ENCODE results near the gene OSBPL6.
"Not testable (repeated sequence)": the region's sequence is repeated elsewhere in the genome, so short reads cannot be mapped to it uniquely, and the experiment has no call there.

The OSBPL6 gene

DNA sequence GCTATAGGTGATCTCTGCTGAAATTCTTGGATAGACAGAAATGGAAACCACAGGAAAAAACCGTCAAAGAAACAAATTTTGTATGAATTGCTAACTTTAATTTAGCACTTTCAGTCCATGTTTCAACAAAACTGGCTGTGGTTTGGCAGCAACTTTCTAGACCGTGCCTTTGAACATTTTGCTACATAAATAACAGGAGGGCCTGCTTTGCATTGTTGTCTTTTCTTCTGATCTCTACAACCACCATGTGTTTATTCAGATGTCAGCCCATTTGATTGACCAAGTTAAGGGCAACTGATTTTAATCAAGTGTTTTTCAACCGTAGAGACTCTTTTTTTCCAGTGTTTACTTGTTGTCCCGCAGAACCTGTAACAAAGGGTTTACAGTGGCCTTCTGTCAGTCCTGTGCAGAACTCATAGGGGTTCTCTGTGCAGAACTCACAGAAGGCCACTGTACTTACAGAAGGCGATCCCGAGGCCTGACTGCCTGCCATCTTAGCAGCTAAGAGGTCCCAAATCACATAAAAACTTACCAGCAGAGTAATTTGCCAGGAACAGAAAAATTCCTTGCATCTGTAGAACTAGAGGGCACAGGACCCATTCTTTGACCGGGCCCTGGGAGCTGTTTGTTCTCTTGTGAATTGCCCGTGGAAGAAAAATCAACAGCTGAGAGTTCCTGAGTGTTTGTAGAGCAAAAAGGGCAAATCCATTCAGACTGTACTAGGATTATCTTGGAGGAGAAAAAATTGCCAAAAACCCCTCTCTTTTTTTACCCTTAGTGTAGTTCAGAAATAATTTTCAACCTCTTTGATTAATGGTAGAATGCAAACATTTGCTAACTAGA is 136.1 kb downstream of the OSBPL6 start:
- Histone ChIP-seq H3K36me3 (no peaks in the 10 kb centered on the region), H3K27ac (no peak overlapping the region), H3K27me3 (no peaks in the 10 kb centered on the region), H3K9ac (no peak overlapping the region), H3K4me2 (no peak overlapping the region), H3K4me1 (no peaks in the 10 kb centered on the region), H3K4me3 (no peak overlapping the region), H4K20me1 (no peaks in the 10 kb centered on the region), H3K9me3 (replicated peaks in 1 of 11) (no peaks in the 10 kb centered on the region)
- no peak for TF ChIP-seq Cebpa-rat (IDR thresholded peaks at IDR 0.05)

GRCh38 chr2:178331474-178332432 is 137.4 kb downstream of the OSBPL6 start:
- no peak for TF ChIP-seq Cebpa-rat (IDR thresholded peaks at IDR 0.05)
- H3K9ac ChIP-seq, result no peak overlapping the region

DNA sequence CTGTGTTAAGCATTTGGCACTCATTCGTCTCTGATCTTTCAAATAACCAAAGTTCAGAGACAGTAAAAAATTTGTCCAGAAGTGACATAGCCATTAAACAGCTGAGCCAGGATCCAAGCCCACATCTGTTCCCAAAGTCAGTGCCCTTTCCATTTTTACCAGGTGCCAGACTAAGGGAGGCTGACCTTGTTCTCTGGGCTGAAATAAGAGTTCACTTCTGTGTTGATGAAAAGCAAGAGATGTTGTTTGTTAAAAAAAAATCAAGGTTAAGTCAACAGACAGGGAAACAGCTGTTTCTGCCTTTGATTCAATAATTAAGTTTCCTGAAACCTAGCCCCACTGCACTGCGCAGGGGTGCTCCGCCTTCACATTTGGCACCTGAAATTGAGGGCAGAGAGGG is 139.5 kb downstream of the OSBPL6 start:
- Histone ChIP-seq H3K4me2 (no peak overlapping the region), H3K4me3 (no peak overlapping the region), H3K27me3 (no peaks in the 10 kb centered on the region), H3K9me3 (replicated peaks in 1 of 11) (no peaks in the 10 kb centered on the region), H4K20me1 (no peaks in the 10 kb centered on the region), H3K36me3 (no peaks in the 10 kb centered on the region), H3K4me1 (no peaks in the 10 kb centered on the region), H3K27ac (no peak overlapping the region), H3K9ac (no peak overlapping the region)
- TF ChIP-seq Cebpa-rat (IDR thresholded peaks at IDR 0.05), result no peak

More at GRCh38 chr2:178331474-178332432, 137.4 kb downstream of the OSBPL6 start:
- Histone ChIP-seq H3K36me3 (no peaks in the 10 kb centered on the region), H3K4me2 (no peak overlapping the region), H3K27me3 (no peaks in the 10 kb centered on the region), H3K4me1 (no peaks in the 10 kb centered on the region), H3K9me3 (replicated peaks in 1 of 11) (no peaks in the 10 kb centered on the region), H3K27ac (no peak overlapping the region), H4K20me1 (no peaks in the 10 kb centered on the region), H3K4me3 (no peak overlapping the region)

- Histone ChIP-seq H3K4me2 (no peak overlapping the region), H4K20me1 (no peaks in the 10 kb centered on the region), H3K4me1 (no peaks in the 10 kb centered on the region), H3K27ac (no peak overlapping the region), H3K9ac (no peak overlapping the region), H3K4me3 (no peak overlapping the region), H3K27me3 (no peaks in the 10 kb centered on the region), H3K36me3 (no peaks in the 10 kb centered on the region), H3K9me3 (replicated peaks in 1 of 11) (no peaks in the 10 kb centered on the region)
- TF ChIP-seq Cebpa-rat (IDR thresholded peaks at IDR 0.05), result no peak
Observed at GRCh38 chr2:178335230-178335629, 140.9 kb downstream of the OSBPL6 start.

GRCh38 chr2:178344121-178344520 is 149.8 kb downstream of the OSBPL6 start:
- H4K20me1 ChIP-seq, result no peaks in the 10 kb centered on the region
- H3K4me3 ChIP-seq, result no peak overlapping the region
- H3K4me2 ChIP-seq, result no peak overlapping the region
- H3K36me3 ChIP-seq, result no peaks in the 10 kb centered on the region
- no peak overlapping the region for H3K27ac ChIP-seq
- no peak for TF ChIP-seq Cebpa-rat (IDR thresholded peaks at IDR 0.05)
- no peaks in the 10 kb centered on the region for H3K4me1 ChIP-seq
- H3K9ac ChIP-seq, result no peak overlapping the region
- no peaks in the 10 kb centered on the region for H3K9me3 ChIP-seq (replicated peaks in 1 of 11)
- H3K27me3 ChIP-seq, result no peaks in the 10 kb centered on the region

DNA sequence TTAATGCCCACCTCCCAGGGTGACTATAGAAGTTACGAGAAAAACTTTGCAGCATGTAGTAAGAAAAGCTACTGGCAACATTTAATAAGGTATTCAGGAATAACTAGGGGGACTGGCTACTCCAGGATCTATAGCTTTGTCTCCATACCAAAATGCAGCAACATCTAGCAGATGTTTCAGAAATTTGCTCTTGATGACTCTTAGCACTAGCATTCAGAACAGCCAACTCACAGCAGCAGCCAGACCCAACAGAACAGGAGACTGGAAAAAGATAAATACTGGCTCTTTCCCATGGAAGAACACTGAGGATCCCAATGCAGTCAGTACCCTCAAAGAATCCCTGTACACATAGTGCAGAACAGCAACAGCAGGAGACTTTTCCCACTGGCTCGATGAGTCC is 151.6 kb downstream of the OSBPL6 start:
- H3K4me3 ChIP-seq, result no peak overlapping the region
- H3K36me3 ChIP-seq, result no peaks in the 10 kb centered on the region
- no peak overlapping the region for H3K4me2 ChIP-seq
- H4K20me1 ChIP-seq, result no peaks in the 10 kb centered on the region
- no peak overlapping the region for H3K9ac ChIP-seq
- no peaks in the 10 kb centered on the region for H3K27me3 ChIP-seq
- H3K9me3 ChIP-seq (replicated peaks in 1 of 11), result no peaks in the 10 kb centered on the region
- no peaks in the 10 kb centered on the region for H3K4me1 ChIP-seq
- no peak overlapping the region for H3K27ac ChIP-seq
- no peak for TF ChIP-seq Cebpa-rat (IDR thresholded peaks at IDR 0.05)

DNA sequence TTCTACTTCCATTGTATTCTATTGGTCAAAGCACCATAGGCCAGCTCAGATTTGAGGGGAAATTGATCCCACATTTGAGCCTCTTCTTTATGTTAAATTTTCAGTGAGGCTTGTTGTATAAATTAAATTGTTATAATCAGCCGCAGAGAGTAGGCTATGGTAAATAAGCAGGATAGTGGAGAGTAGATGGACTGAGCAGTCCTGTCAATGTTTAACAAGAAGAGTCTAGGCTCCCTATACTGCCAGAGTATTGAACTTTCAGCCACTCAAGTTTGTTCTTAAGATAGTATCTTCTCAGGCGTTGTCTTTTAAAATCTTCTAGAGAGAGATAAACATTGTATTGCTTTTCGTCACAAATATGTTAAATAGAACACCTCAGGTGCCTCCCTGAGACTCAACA is 155.7 kb downstream of the OSBPL6 start:
- no peak overlapping the region for H3K4me2 ChIP-seq
- H3K27me3 ChIP-seq, result no peaks in the 10 kb centered on the region
- TF ChIP-seq Cebpa-rat (IDR thresholded peaks at IDR 0.05), result no peak
- H4K20me1 ChIP-seq, result no peaks in the 10 kb centered on the region
- H3K9me3 ChIP-seq (replicated peaks in 1 of 11), result peaks cover 0 to 10% (median 5%) of the 10 kb centered on the region in 11 experiments; a peak in 5 of 22 replicates
- no peaks in the 10 kb centered on the region for H3K4me1 ChIP-seq
- no peak overlapping the region for H3K9ac ChIP-seq
- no peak overlapping the region for H3K4me3 ChIP-seq
- H3K27ac ChIP-seq, result no peak overlapping the region
- H3K36me3 ChIP-seq, result no peaks in the 10 kb centered on the region

DNA sequence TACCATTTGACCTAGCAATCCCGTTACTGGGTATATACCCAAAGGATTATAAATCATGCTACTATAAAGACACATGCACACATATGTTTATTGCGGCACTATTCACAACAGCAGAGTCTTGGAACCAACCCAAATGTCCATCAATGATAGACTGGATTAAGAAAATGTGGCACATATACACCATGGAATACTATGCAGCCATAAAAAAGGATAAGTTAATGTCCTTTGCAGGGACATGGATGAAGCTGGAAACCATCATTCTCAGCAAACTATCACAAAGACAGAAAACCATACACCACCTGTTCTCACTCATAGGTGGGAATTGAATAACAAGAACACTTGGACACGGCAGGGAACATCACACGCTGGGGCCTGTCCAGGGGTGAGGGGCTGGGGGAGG is 163.4 kb downstream of the OSBPL6 start:
- not testable (repeated sequence) for H4K20me1 ChIP-seq, H3K4me1 ChIP-seq, H3K36me3 ChIP-seq, H3K9ac ChIP-seq, H3K27me3 ChIP-seq, H3K27ac ChIP-seq, H3K4me3 ChIP-seq, H3K4me2 ChIP-seq
- peaks cover 14 to 35% (median 29%) of the 10 kb centered on the region in 11 experiments; a peak in 20 of 22 replicates for H3K9me3 ChIP-seq (replicated peaks in 1 of 11)

- H3K27me3 ChIP-seq, result no peaks in the 10 kb centered on the region
- H3K4me2 ChIP-seq, result no peak overlapping the region
Observed at GRCh38 chr2:178359192-178359912, 165.0 kb downstream of the OSBPL6 start.

More at GRCh38 chr2:178359192-178359912, 165.0 kb downstream of the OSBPL6 start:
- Histone ChIP-seq H4K20me1 (no peaks in the 10 kb centered on the region), H3K4me1 (no peaks in the 10 kb centered on the region), H3K27ac (no peak overlapping the region), H3K9me3 (replicated peaks in 1 of 11) (peaks cover 9 to 28% (median 24%) of the 10 kb centered on the region in 11 experiments; a peak in 20 of 22 replicates), H3K36me3 (no peaks in the 10 kb centered on the region), H3K4me3 (no peak overlapping the region), H3K9ac (no peak overlapping the region)
- no peak for TF ChIP-seq Cebpa-rat (IDR thresholded peaks at IDR 0.05)

All from BLaER1 treated with 17β-estradiol and CSF1 and Interleukin-3, amounts not matched to agents 10 nM and 100 nM (cell line).